GM19240 (cell line): Measurements from ENCODE around the gene USB1.

Experiments
- DNase-seq: peaks from one replicate; pipeline ENCODE4 v3.0.0; 2011; ENCODE audit warnings: low spot score; ENCODE audit not compliant: insufficient read length

USB1 gene, protein sequence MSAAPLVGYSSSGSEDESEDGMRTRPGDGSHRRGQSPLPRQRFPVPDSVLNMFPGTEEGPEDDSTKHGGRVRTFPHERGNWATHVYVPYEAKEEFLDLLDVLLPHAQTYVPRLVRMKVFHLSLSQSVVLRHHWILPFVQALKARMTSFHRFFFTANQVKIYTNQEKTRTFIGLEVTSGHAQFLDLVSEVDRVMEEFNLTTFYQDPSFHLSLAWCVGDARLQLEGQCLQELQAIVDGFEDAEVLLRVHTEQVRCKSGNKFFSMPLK

DNA sequence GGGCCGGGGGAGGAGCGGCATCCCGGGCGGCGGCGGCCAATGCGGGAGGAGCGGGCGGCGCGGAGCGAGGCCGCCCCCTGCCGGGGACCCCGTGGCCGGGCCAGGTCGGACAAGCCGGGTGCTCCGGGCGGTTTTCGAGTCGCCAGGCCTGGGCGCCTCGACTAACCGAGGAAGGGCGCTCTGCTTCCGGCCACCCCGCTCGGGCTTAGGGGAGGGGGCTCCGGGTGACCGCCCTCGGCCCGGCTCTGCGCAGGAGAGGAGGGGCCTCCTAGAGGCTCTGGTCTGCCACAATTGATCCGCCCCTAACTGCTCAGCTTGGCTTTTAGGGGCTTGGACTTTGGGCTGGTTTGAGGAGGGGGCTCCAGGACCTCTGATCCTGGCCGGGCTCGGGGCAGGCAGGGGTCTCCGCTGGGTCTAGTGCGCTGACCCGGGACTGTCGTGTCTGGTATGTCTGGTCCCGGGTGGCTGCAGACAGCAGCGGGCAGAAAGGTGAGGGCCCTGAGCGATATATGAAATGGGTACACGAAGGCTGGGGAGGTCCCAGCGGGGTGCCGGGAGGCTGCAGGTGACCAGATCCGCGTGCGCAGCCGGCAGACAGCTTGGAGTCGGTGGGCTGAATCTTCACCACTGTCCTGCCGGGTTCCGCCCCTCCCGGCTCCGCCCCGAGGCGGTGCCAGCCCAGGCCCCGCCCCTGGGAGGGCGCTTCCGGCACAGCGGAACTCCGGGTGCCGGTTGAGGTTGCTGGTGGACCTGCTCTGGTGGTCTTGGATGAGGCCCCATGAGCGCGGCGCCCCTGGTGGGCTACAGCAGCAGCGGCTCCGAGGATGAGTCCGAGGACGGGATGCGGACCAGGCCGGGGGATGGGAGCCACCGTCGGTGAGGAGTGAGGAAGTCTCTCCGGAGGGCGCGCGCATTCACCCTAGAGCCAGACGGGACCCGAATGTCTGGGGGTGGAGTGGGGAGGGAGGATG lies at the start of gene USB1:
Gene USB1 (plus strand): TSS at position 702 of the 971 bp plus-strand sequence. CDS start 77 bp downstream, at position 779.
- DNase-seq, result peak; percentile 97

GRCh38 chr16:57952909-57953308 lies 48.3 kb upstream of the USB1 start:
- no peak for DNase-seq

- DNase-seq, result no peak
Observed at GRCh38 chr16:57953857-57954256, 47.4 kb upstream of the USB1 start.

DNA sequence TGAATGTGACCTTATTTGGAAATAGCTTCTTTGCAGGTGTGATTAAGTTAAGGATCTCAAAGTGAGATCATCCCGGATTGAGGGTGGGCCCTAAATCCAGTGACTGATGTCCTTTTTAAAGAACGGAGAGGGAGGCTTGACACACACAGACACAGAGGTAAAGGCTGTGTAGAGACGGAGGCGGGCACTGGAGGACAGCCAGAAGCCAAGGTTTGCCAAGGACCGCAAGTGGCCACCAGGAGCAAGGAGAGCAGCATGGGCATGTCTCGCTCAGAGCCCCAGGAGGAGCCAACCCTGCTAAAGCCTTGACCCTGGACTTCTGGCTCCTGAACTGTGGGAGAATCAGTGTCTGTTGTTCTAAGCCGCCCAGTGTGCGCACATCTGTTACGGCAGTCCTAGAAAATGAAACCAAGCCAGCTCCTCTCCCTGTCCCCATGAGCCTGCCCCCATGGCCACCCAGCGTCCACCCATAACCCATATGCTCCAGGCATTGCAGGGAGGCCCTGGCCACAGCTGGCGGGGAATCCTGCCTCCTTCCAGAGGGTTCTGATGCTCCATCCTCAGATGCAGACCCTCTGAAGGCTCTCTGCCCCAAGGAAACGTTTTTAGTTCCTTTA lies 45.5 kb upstream of the USB1 start:
- no peak for DNase-seq

DNA sequence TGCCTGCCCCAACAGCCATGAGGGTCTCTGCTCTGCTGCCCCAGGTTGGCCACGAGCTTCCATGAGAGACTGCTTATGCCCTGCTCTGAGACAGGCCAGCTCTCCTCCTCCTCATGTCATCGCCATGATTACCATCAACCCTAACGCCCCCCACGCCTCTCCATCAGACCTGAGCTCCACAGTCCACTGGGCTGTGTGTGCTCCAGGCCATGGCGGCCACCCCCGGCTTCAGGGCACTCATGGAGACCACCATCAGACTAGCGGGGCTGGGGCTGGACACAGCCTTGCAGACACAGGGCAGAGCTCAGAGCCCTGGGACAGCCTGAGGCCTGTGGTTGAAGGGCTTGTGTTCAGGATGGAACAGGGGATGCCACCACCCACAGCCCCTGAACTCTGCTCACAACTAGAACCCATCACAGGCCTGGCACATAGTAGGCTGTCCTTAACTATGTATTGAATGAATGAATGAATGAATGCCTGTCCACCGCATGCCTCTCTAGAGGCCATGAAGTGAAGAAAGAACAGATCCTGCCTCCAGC lies 44.9 kb upstream of the USB1 start:
- DNase-seq, result no peak

DNA sequence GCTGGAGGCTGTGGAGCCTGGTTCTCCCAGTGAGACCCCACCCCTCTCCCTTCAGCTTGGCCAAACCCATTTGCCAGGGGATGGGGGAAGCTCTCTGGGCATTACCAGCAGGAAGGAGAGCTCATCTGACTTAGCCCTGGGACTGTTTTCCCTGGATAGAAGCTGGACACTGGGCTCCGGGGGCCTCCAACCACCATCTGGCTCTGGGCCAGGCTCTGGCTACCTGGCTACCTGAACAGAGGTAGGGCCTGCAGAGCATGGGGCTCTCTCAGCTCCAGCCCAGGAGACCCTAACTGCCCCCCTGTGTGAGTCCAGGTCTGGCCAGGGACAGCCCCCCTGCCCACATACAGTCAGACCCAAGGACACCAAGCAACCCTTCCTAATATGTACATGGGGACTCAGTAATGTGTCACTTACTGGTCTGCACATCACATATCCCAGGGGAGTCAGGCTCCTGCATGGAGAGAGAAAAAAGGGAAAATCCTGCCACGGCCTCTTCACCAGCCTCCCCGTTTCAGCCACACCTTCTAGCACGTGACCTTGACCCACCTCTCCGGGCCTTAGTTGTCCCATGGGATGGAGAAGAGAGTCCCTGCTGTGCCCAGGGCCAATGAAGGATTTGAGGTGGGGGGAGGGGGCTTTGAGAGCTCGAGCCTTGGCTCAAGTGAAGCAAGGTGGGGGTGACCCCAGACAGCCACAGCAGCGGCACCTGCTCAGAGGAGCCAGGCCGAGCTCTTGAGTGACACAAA lies 44.1 kb upstream of the USB1 start:
- no peak for DNase-seq

DNA sequence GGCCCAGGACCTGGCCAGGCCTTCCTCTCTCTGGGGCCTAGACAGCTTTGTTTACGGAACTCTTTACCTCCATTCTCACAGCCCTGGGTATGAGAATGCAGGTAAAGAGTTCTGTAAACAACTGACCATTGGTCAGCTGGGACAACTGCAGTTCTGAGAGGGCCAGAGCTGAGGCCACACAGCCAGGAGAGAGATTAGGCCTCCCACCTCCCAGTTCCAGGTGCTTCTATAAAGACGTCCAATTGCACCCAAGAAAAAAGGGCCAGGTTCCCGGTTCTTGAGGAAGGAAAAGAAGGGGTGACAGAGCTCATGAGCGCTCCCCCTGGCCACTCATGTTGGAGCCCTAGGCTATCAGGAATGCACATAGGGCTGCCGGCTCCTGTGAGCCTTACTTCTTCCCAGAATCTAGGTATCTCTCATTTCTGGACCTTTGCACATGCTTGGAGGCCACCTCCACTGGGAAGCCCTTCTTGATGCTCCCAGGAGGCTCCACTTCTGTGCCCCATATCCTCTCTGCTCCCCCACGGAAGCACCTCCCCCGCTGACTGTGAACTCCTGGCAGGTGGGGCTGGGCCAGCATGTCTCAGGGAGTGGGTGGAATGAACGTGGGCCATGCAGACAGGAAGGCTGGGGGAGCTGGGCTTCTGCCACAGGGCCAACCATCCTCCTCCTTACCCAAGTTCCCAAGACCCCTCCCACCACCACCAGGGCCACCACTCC lies 43.4 kb upstream of the USB1 start:
- DNase-seq, result no peak

GRCh38 chr16:57958544-57958943 lies 42.7 kb upstream of the USB1 start:
- no peak for DNase-seq

- no peak for DNase-seq
Observed at GRCh38 chr16:57959121-57959520, 42.1 kb upstream of the USB1 start.

- DNase-seq, result no peak
Observed at GRCh38 chr16:57959804-57960203, 41.4 kb upstream of the USB1 start.

DNA sequence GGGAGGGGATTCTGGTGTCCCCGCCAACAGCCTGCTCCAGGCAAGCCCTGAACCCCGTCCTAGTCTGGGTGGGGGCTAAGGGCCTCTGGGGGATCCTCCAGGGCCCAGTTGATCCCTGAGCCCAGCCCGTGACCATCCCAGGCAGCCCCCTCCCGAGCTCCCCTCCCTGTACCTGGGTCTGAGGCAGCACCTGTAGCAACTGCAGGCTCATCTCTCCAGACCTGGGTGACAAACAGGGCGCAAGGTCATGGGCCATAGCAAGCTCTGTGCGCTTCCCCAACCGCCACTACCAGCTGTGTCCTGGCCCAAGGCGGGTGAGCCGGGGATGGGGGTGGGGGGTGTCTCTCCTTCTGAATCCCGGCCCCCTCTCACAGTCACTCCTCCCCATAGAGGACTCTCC lies 40.9 kb upstream of the USB1 start:
- no peak for DNase-seq

DNA sequence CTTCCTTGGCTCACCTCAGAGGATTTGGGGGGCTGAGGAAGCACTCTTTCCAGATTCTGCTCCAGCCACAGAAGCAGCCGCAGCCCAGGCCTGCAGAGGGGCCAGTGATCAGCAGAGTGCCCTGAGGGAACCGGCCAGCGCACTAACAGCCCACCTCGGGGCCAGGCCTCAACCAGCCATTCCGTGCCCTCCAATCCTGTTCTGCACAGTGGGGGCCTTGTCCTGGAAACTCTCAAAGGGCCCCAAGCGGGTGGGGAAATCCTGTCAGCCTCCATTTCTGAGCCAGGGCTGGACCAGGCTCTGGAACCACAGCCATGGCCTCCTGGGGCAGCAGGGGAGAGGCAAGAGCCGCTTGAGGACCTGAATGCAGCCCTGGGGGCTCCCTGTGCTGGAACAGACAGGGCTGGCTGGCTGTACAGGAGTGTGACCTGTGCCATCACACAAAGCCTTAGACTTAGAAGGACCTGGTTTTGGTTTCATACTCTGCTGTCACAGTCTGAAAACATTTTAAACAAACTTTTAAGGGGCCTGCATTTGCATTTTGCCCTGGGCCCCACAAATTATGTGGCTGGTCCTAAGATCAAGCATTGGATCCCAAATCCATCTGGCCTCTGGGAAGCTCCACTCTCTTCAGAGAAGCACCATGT lies 40.3 kb upstream of the USB1 start:
- DNase-seq, result no peak

- DNase-seq, result no peak
Observed at GRCh38 chr16:57961538-57961937, 39.7 kb upstream of the USB1 start.

DNA sequence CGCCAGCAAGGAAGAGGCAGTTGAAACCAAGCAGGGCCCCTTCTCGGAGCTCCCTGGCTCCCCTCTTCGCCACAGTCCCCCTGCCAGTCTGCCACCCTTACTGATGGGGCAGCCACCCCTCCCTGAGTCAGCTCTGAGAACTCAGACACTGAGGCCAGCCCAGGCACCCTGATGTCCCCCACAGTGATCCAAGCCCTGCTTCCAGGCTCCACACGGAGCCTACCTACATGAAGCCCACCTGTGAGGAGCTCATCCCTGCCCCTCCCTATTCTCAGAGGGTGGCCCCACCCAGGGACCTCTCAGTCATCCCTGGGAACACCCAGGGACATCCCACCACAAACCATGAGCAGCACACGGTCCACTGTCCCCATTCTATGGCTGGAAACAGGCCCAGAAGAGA lies 39.2 kb upstream of the USB1 start:
- no peak for DNase-seq

- DNase-seq, result no peak
Observed at GRCh38 chr16:57962756-57963155, 38.5 kb upstream of the USB1 start.

- no peak for DNase-seq
Observed at GRCh38 chr16:57964157-57964700, 37.0 kb upstream of the USB1 start.

DNA sequence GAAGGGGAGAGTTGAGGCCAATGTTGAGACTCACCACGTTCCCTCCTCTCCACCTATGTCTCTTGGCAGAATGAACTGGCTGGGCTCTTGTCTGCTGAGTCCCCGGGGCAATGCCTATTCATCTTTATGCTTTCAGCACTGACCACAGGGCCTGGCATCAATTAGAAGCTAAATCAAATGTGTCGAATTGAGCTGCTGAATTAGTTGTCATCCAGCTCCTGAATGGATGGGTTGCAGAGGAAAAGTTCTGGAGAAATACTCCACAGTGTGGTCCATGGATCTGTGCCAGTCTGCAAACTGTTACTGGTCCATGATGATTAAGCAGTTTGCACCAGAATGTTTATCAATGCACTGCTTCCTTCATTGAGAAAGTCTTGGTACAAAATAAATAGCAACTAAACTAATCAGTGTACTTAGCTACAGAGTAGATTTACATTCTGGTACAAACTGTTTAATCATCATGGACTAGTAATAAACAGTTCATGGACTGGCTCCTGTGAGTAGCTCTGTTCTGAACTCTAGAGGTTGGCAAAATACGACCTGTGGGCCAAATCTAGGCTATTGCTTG lies 34.9 kb upstream of the USB1 start:
- DNase-seq, result no peak

DNA sequence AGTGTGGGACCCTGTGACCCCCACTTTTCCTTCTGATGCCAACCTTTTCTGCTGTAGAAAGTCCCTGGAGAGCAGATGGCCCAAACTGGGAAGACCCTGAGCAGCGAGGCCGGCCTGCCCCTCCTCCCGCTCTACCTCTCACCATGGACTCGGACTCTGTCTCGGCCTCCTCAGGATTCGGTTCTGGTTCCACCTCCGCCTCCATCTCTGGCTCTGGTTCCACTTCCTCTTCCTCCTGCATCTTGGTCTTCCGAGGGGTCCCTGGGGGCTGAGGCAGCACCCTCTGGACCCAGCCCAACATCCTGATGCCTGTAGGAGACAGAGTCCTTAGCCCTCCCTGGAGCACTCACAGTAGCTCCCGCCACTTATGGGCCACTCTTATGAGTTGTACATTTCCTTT lies 34.2 kb upstream of the USB1 start:
- DNase-seq, result no peak

GRCh38 chr16:57967916-57968315 lies 33.3 kb upstream of the USB1 start:
- DNase-seq, result no peak
